NCI-H526 treated with DMSO at 0.1 percent for 48 hours (cell line): ENCODE measurements around the gene APCDD1L.
A peak's percentile ranks its signal among the peaks of the same experiment; 100 is the strongest.
"Not testable (repeated sequence)": the region's sequence is repeated elsewhere in the genome, so short reads cannot be mapped to it uniquely, and the experiment has no call there.

ENCODE experiments used
- DNase-seq: peaks from one replicate; lab custom pipeline; 2025; lab: John Stamatoyannopoulos, UW

Gene APCDD1L

GRCh38 chr20:58441723-58442122, 73.5 kb downstream of the APCDD1L start:
- no peak for DNase-seq

GRCh38 chr20:58440021-58440767, 75.0 kb downstream of the APCDD1L start:
- DNase-seq, result no peak

- DNase-seq, result no peak
Observed at GRCh38 chr20:58438970-58439808, 76.0 kb downstream of the APCDD1L start.

- no peak for DNase-seq
Observed at GRCh38 chr20:58436868-58437645, 78.1 kb downstream of the APCDD1L start.

GRCh38 chr20:58435237-58435636, 80.0 kb downstream of the APCDD1L start:
- no peak for DNase-seq

GRCh38 chr20:58434326-58434725, 80.9 kb downstream of the APCDD1L start:
- DNase-seq, result no peak

- DNase-seq, result no peak
Observed at GRCh38 chr20:58433759-58434158, 81.4 kb downstream of the APCDD1L start.

GRCh38 chr20:58433029-58433647, 82.1 kb downstream of the APCDD1L start:
- DNase-seq, result no peak

- DNase-seq, result no peak
Observed at GRCh38 chr20:58432186-58432954, 82.8 kb downstream of the APCDD1L start.

GRCh38 chr20:58431134-58431533, 84.1 kb downstream of the APCDD1L start:
- no peak for DNase-seq

- no peak for DNase-seq
Observed at GRCh38 chr20:58429303-58429702, 85.9 kb downstream of the APCDD1L start.

GRCh38 chr20:58428364-58428763, 86.8 kb downstream of the APCDD1L start:
- no peak for DNase-seq

GRCh38 chr20:58427571-58427970, 87.6 kb downstream of the APCDD1L start:
- DNase-seq, result not testable (repeated sequence)

GRCh38 chr20:58424218-58424969, 90.8 kb downstream of the APCDD1L start:
- DNase-seq, result no peak

- DNase-seq, result no peak
Observed at GRCh38 chr20:58421497-58421850, 93.7 kb downstream of the APCDD1L start.

- DNase-seq, result no peak
Observed at GRCh38 chr20:58420798-58421496, 94.3 kb downstream of the APCDD1L start.

GRCh38 chr20:58418949-58419748, 96.0 kb downstream of the APCDD1L start:
- DNase-seq, result no peak

GRCh38 chr20:58417438-58417837, 97.8 kb downstream of the APCDD1L start:
- DNase-seq, result no peak

- peak; percentile 22 for DNase-seq
Observed at GRCh38 chr20:58416835-58417234, 98.4 kb downstream of the APCDD1L start.
